SK-N-SH (cell line): ENCODE data around the gene HSPBP1. TPM values are rescaled to one million over a fixed set of nuclear protein-coding genes. Genes with fewer than 3 reads are reported as not detected.

ENCODE experiments used
- CTCF ChIA-PET: fragments of 300-600, 350-600 bp; formaldehyde crosslinking; extraction: SDS; loops from one replicate; lab custom pipeline; 2021; lab: Yijun Ruan, JAX
- POLR2A ChIA-PET: fragments of 350-600 bp; sonication (Branson Sonifier 250); formaldehyde crosslinking; extraction: SDS; loops from one replicate; lab custom pipeline; 2020; ENCODE audit warnings: antibody characterized with exemption, inconsistent platforms; lab: Yijun Ruan, JAX
- DNase-seq: peaks from one replicate; pipeline ENCODE4 v3.0.0; 2012
- H2AFZ ChIP-seq: fragments of 200-600 bp; sonication (generic); 2 replicates; pipeline ENCODE4 v1.8.1; 2016; ENCODE audit warnings: antibody characterized with exemption, mild to moderate bottlenecking, low read depth
- H3F3A ChIP-seq: fragments of 200-600 bp; sonication (generic); replicated peaks from 2 replicates; pipeline ENCODE3; 2016; ENCODE audit warnings: antibody characterized with exemption, mild to moderate bottlenecking; ENCODE audit not compliant: insufficient read depth
- H3K27ac ChIP-seq, 2 experiments: fragments of 200-500 bp in 1 of 2; fragments of 200-600 bp in 1 of 2; sonication (Bioruptor generic) in 1 of 2; sonication (generic), shearing (Covaris generic) in 1 of 2; 2 replicates each; pipeline versions ENCODE4 v1.5.1 to v1.6.1; 2014 to 2016; ENCODE audit warnings: low read depth in 2 of 2, inconsistent platforms in 1 of 2, low read length in 1 of 2, mild to moderate bottlenecking in 1 of 2, mixed read lengths in 1 of 2
- H3K27me3 ChIP-seq: fragments of 200-600 bp; sonication (generic), shearing (Covaris generic); 2 replicates; pipeline ENCODE4 v1.6.1; 2016; ENCODE audit warnings: mixed run types; ENCODE audit not compliant: insufficient read depth
- H3K36me3 ChIP-seq, 2 experiments: fragments of 200-500 bp in 1 of 2; fragments of 200-600 bp in 1 of 2; sonication (Bioruptor generic) in 1 of 2; sonication (generic) in 1 of 2; replicated peaks in 1 of 2; 2 replicates each; pipeline versions ENCODE3 to v1.5.1; 2014 to 2016; ENCODE audit warnings: low read length in 1 of 2, mild to moderate bottlenecking in 1 of 2; ENCODE audit not compliant: insufficient read depth in 2 of 2, control insufficient read depth in 1 of 2
- H3K4me1 ChIP-seq, 2 experiments: fragments of 200-500 bp in 1 of 2; fragments of 200-600 bp in 1 of 2; sonication (Bioruptor generic) in 1 of 2; sonication (generic), shearing (Covaris generic) in 1 of 2; 2 replicates each; pipeline versions ENCODE4 v1.5.1 to v1.6.1; 2014 to 2016; ENCODE audit warnings: low read depth in 1 of 2, low read length in 1 of 2, mixed run types in 1 of 2; ENCODE audit not compliant: insufficient read depth in 2 of 2, control insufficient read depth in 1 of 2
- H3K4me2 ChIP-seq: fragments of 200-600 bp; sonication (generic), shearing (Covaris generic); 2 replicates; pipeline ENCODE4 v1.6.1; 2017; ENCODE audit warnings: mixed run types
- H3K4me3 ChIP-seq, 2 experiments: fragments of 200-500 bp in 1 of 2; fragments of 200-600 bp in 1 of 2; sonication (Bioruptor generic) in 1 of 2; sonication (generic), shearing (Covaris generic) in 1 of 2; 2 replicates each; pipeline versions ENCODE4 v1.5.1 to v1.8.1; 2014 to 2016; ENCODE audit warnings: low read depth in 2 of 2, inconsistent platforms in 1 of 2, low read length in 1 of 2, mild to moderate bottlenecking in 1 of 2, mixed read lengths in 1 of 2, moderate library complexity in 1 of 2
- H3K79me2 ChIP-seq: fragments of 200-600 bp; sonication (generic); 2 replicates; pipeline ENCODE4 v1.8.1; 2017; ENCODE audit warnings: mild to moderate bottlenecking; ENCODE audit not compliant: insufficient read depth
- H3K9ac ChIP-seq: fragments of 200-600 bp; sonication (generic); 2 replicates; pipeline ENCODE4 v1.6.1; 2017; ENCODE audit warnings: mixed run types
- H3K9me2 ChIP-seq: fragments of 200-600 bp; sonication (generic); 2 replicates; pipeline ENCODE4 v1.6.1; 2017; ENCODE audit warnings: mixed run types
- H3K9me3 ChIP-seq: fragments of 200-600 bp; sonication (generic); 2 replicates; pipeline ENCODE4 v1.6.1; 2017; ENCODE audit warnings: mixed run types, mild to moderate bottlenecking, moderate library complexity
- H4K20me1 ChIP-seq: fragments of 200-600 bp; sonication (generic); 2 replicates; pipeline ENCODE4 v1.6.1; 2017; ENCODE audit warnings: mild to moderate bottlenecking, mixed run types; ENCODE audit not compliant: insufficient read depth
- CHD2 ChIP-seq: fragments of 150-350 bp; IDR thresholded peaks from 2 replicates; pipeline ENCODE4 v1.6.1; 2018; ENCODE audit warnings: low read length; ENCODE audit not compliant: partially characterized antibody
- GABPA ChIP-seq: IDR thresholded peaks from 2 replicates; pipeline ENCODE4 v1.4.0; 2012; ENCODE audit warnings: low read depth, mild to moderate bottlenecking
- GATA2 ChIP-seq: sonication (generic); formaldehyde crosslinking; IDR thresholded peaks from 2 replicates; pipeline ENCODE4 v1.5.0; 2020; ENCODE audit warnings: mild to moderate bottlenecking, missing genetic modification reagents
- MXI1 ChIP-seq: IDR thresholded peaks from 2 replicates; pipeline ENCODE4 v1.6.1; 2012; ENCODE audit warnings: mild to moderate bottlenecking, low read depth, low read length, improper control_type of control experiment
- NFIC ChIP-seq: IDR thresholded peaks from 2 replicates; pipeline ENCODE4 v1.4.0; 2012; ENCODE audit warnings: borderline replicate concordance
- YY1 ChIP-seq: IDR thresholded peaks from 2 replicates; pipeline ENCODE4 v1.4.0; 2012; ENCODE audit warnings: low read depth, mild to moderate bottlenecking
- WGBS: methylation state at CpG from one replicate; pipeline ENCODE4 v1.1.6; 2017; ENCODE audit warnings: low lambda C conversion rate; 5-methylcytosine and 5-hydroxymethylcytosine counted together
- polyA plus RNA-seq, 3 experiments: library from polyadenylated mRNA; depleted of rRNA; stranded (reverse); fragments of >200 nt; gene quantifications; 2 replicates each; pipeline ENCODE4 v1.2.3, GENCODE V29; 2012
- TF ChIP-seq, protein P1 (sequence below): IDR thresholded peaks from 2 replicates; pipeline ENCODE4 v1.4.0; 2012; ENCODE audit warnings: low read depth, borderline replicate concordance
- TF ChIP-seq, protein P2 (sequence below): fragments of 200-600 bp; sonication (generic); IDR thresholded peaks from 2 replicates; pipeline ENCODE4 v1.6.1; 2017; ENCODE audit warnings: antibody characterized with exemption, mild to moderate bottlenecking, moderate library complexity
- TF ChIP-seq, protein P3 (sequence below): IDR thresholded peaks from 2 replicates; pipeline ENCODE4 v1.4.0; 2012; ENCODE audit warnings: low read depth

The HSPBP1 gene
- polyA plus RNA-seq, 1 of the 3 experiments (the other 2 are of a cell fraction) = 55.4 TPM

DNA sequence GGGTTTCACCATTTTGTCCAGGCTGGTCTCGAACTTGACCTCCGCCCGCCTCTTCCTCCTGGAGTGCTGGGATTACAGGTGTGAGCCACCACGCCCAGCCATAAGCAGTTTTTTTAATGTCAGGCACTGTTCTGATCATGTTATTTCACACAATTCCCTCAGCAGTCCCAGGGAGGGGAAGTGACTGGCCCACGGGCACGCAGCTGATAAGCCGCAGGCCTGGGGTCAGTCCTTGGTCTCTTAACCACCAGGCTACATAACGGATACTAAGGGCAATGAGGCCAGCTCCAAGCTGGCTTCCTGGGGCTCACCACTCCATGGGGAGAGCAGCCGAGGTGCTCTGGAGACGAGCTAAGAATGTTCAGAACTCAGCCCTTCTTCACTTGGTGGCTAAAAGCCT, 17.4 kb upstream of the HSPBP1 start:
- no peaks in the 10 kb centered on the region for H3K9me3 ChIP-seq
- peaks cover 2 to 10% of the 10 kb centered on the region in 2 experiments for H3K36me3 ChIP-seq
- no peak overlapping the region for H3K9ac ChIP-seq
- H3K27me3 ChIP-seq = no peaks in the 10 kb centered on the region
- H2AFZ ChIP-seq = no peak overlapping the region
- H3F3A ChIP-seq = no peaks in the 10 kb centered on the region
- H3K4me3 ChIP-seq = no peak overlapping the region
- WGBS = 99% methylated on average over 8 of the region's 10 CpGs
- H3K4me1 ChIP-seq = peaks cover 0 to 8% of the 10 kb centered on the region in 2 experiments; a peak in 1 of 4 replicates
- ChIA-PET CTCF (interaction anchor here (2.6 kb wide), 1 partner anchor 121 kb away, joined by 6 read pairs; no protein-coding TSS in a partner anchor), POLR2A (interaction anchor here (0.9 kb wide), 1 partner anchor 110 kb away, joined by 3 read pairs; the partner anchor contains the start of gene UBE2S)
- DNase-seq = no peak
- H4K20me1 ChIP-seq = no peaks in the 10 kb centered on the region
- no peaks in the 10 kb centered on the region for H3K79me2 ChIP-seq
- H3K27ac ChIP-seq = no peak overlapping the region
- TF ChIP-seq, protein P1, sequence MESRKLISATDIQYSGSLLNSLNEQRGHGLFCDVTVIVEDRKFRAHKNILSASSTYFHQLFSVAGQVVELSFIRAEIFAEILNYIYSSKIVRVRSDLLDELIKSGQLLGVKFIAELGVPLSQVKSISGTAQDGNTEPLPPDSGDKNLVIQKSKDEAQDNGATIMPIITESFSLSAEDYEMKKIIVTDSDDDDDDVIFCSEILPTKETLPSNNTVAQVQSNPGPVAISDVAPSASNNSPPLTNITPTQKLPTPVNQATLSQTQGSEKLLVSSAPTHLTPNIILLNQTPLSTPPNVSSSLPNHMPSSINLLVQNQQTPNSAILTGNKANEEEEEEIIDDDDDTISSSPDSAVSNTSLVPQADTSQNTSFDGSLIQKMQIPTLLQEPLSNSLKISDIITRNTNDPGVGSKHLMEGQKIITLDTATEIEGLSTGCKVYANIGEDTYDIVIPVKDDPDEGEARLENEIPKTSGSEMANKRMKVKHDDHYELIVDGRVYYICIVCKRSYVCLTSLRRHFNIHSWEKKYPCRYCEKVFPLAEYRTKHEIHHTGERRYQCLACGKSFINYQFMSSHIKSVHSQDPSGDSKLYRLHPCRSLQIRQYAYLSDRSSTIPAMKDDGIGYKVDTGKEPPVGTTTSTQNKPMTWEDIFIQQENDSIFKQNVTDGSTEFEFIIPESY = no peak
- no peak for TF ChIP-seq NFIC
- no peak for TF ChIP-seq CHD2
- TF ChIP-seq YY1 = no peak
- no peak for TF ChIP-seq MXI1
- TF ChIP-seq, protein P2, sequence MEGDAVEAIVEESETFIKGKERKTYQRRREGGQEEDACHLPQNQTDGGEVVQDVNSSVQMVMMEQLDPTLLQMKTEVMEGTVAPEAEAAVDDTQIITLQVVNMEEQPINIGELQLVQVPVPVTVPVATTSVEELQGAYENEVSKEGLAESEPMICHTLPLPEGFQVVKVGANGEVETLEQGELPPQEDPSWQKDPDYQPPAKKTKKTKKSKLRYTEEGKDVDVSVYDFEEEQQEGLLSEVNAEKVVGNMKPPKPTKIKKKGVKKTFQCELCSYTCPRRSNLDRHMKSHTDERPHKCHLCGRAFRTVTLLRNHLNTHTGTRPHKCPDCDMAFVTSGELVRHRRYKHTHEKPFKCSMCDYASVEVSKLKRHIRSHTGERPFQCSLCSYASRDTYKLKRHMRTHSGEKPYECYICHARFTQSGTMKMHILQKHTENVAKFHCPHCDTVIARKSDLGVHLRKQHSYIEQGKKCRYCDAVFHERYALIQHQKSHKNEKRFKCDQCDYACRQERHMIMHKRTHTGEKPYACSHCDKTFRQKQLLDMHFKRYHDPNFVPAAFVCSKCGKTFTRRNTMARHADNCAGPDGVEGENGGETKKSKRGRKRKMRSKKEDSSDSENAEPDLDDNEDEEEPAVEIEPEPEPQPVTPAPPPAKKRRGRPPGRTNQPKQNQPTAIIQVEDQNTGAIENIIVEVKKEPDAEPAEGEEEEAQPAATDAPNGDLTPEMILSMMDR = no peak
- TF ChIP-seq, protein P3, sequence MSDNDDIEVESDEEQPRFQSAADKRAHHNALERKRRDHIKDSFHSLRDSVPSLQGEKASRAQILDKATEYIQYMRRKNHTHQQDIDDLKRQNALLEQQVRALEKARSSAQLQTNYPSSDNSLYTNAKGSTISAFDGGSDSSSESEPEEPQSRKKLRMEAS = no peak
- no peaks in the 10 kb centered on the region for H3K9me2 ChIP-seq
- no peak overlapping the region for H3K4me2 ChIP-seq

DNA sequence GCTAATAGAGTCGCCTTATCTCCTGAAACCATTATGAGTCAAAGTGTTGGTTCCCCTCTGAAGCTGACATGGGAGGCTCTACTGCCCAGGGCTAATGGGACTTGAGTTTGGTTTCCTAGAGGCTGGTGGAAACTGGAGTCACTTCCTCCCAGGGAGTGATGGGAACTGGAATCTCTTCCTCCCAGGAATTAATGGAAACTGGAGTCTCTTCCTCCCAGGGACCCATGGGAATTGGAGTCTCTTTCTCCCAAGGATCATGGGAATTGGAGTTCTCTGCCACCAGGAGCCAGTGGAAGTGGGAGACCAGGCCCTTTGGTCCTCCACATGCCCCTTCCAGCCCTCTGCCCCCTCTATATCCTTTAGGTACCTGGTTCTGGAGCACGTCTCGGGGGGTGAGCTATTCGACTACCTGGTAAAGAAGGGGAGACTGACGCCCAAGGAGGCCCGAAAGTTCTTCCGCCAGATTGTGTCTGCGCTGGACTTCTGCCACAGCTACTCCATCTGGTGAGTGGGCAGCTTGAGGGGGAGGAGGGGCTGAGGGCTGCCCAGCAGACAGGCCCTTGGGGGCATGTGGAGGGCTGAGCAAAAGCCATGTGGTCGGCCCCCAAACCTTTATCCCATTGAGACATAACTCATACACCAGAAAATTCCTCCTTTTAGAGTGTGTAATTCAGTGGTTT, 9.3 kb upstream of the HSPBP1 start:
- Histone ChIP-seq H3K4me2 (no peak overlapping the region), H3K27me3 (no peaks in the 10 kb centered on the region), H3K9me2 (no peaks in the 10 kb centered on the region), H3K36me3 (peaks cover 10 to 14% of the 10 kb centered on the region in 2 experiments), H3K9me3 (no peaks in the 10 kb centered on the region), H4K20me1 (no peaks in the 10 kb centered on the region), H3F3A (no peaks in the 10 kb centered on the region), H3K4me1 (peaks cover 0 to 7% of the 10 kb centered on the region in 2 experiments; a peak in 1 of 4 replicates), H3K79me2 (peaks cover 10% of the 10 kb centered on the region; the same call in 1 of the 2 replicates), H3K27ac (no peak overlapping the region), H3K4me3 (no peak overlapping the region), H2AFZ (no peak overlapping the region), H3K9ac (no peak overlapping the region)
- ChIA-PET CTCF (interaction anchor here (3.9 kb wide), 1 partner anchor 12 kb away, joined by 21 read pairs; no protein-coding TSS in a partner anchor), POLR2A (no interaction called here)
- DNase-seq = peak; percentile 33
- 100% methylated on average over 7 of the region's 9 CpGs for WGBS
- no peak for TF ChIP-seq GATA2
- TF ChIP-seq GABPA = peak; percentile 54
- TF ChIP-seq, protein P2 = no peak
- TF ChIP-seq, all 33 proteins: peak for 1
